Mesothelial cell of epicardium (in vitro differentiated cells): ENCODE measurements around the gene ALDH1A2. TPM values are rescaled to one million over a fixed set of nuclear protein-coding genes. Genes with fewer than 3 reads are reported as not detected.

Source experiments
- DNase-seq, 2 experiments: peaks; one replicate each; pipeline ENCODE4 v3.0.0; 2021; ENCODE audit warnings: low spot score in 2 of 2; ENCODE audit not compliant: unreplicated experiment in 2 of 2
- H3K27ac Mint-ChIP-seq: 2 replicates; pipeline ENCODE4 v1.8.0; 2021; ENCODE audit warnings: mixed read lengths
- H3K27me3 Mint-ChIP-seq: 2 replicates; pipeline ENCODE4 v1.8.0; 2021; ENCODE audit warnings: low read depth, mixed read lengths
- H3K36me3 Mint-ChIP-seq: 2 replicates; pipeline ENCODE4 v1.8.0; 2021; ENCODE audit warnings: mixed read lengths
- H3K4me1 Mint-ChIP-seq: 2 replicates; pipeline ENCODE4 v1.8.0; 2021; ENCODE audit warnings: mixed read lengths
- H3K4me3 Mint-ChIP-seq: 2 replicates; pipeline ENCODE4 v1.8.0; 2021; ENCODE audit warnings: mild to moderate bottlenecking, moderate library complexity, mixed read lengths
- H3K9me3 Mint-ChIP-seq: 2 replicates; pipeline ENCODE4 v1.8.0; 2021; ENCODE audit warnings: mixed read lengths
- CTCF ChIP-seq: fragments of 200-600 bp; sonication (generic); IDR thresholded peaks from one replicate; pipeline ENCODE4 v1.5.0; 2021; ENCODE audit warnings: antibody characterized with exemption; ENCODE audit not compliant: unreplicated experiment
- total RNA-seq: library from RNA; stranded (reverse); gene quantifications from 3 replicates; pipeline ENCODE4 v1.2.1, GENCODE V29; 2021

ALDH1A2 gene
- total RNA-seq, 1 donor from 2014 or later = 26.2 TPM

- no peak for TF ChIP-seq CTCF
- H3K36me3 Mint-ChIP-seq = no peaks in the 10 kb centered on the region
- DNase-seq = no peak
- H3K4me1 Mint-ChIP-seq = peaks cover 22% of the 10 kb centered on the region
- H3K4me3 Mint-ChIP-seq = no peak overlapping the region
- H3K27me3 Mint-ChIP-seq = peaks cover 25% of the 10 kb centered on the region
- no peaks in the 10 kb centered on the region for H3K9me3 Mint-ChIP-seq
- H3K27ac Mint-ChIP-seq = peak overlapping the region; percentile 92
These were observed 149.5 kb downstream of the ALDH1A2 start for GRCh38 chr15:57915827-57916531.

GRCh38 chr15:57914350-57915055 is 151.0 kb downstream of the ALDH1A2 start:
- H3K36me3 Mint-ChIP-seq = no peaks in the 10 kb centered on the region
- TF ChIP-seq CTCF = no peak
- no peak overlapping the region for H3K4me3 Mint-ChIP-seq
- H3K9me3 Mint-ChIP-seq = peaks cover 9% of the 10 kb centered on the region
- H3K27me3 Mint-ChIP-seq = peaks cover 19% of the 10 kb centered on the region
- no peak for DNase-seq
- H3K4me1 Mint-ChIP-seq = peaks cover 22% of the 10 kb centered on the region
- H3K27ac Mint-ChIP-seq = no peak overlapping the region

GRCh38 chr15:57911247-57911646 is 154.3 kb downstream of the ALDH1A2 start:
- peaks cover 35% of the 10 kb centered on the region for H3K27me3 Mint-ChIP-seq
- H3K27ac Mint-ChIP-seq = peak overlapping the region; percentile 75
- DNase-seq = no peak
- no peak for TF ChIP-seq CTCF
- H3K4me3 Mint-ChIP-seq = no peak overlapping the region
- H3K36me3 Mint-ChIP-seq = no peaks in the 10 kb centered on the region
- H3K4me1 Mint-ChIP-seq = peaks cover 12% of the 10 kb centered on the region
- H3K9me3 Mint-ChIP-seq = peaks cover 9% of the 10 kb centered on the region

- Mint-ChIP-seq H3K27ac (no peak overlapping the region), H3K27me3 (peaks cover 41% of the 10 kb centered on the region), H3K9me3 (peaks cover 9% of the 10 kb centered on the region), H3K4me1 (peaks cover 6% of the 10 kb centered on the region), H3K36me3 (no peaks in the 10 kb centered on the region), H3K4me3 (no peak overlapping the region)
- TF ChIP-seq CTCF = no peak
- DNase-seq = no peak
These were observed 154.8 kb downstream of the ALDH1A2 start for GRCh38 chr15:57910672-57911071.

- no peak for DNase-seq
- Mint-ChIP-seq H3K4me1 (peaks cover 4% of the 10 kb centered on the region), H3K36me3 (no peaks in the 10 kb centered on the region), H3K9me3 (peaks cover 9% of the 10 kb centered on the region), H3K27ac (no peak overlapping the region), H3K4me3 (no peak overlapping the region), H3K27me3 (peaks cover 48% of the 10 kb centered on the region)
- TF ChIP-seq CTCF = no peak
These were observed 156.1 kb downstream of the ALDH1A2 start for GRCh38 chr15:57909388-57909787.
